AG04450 (cell line): ENCODE measurements around the gene GNAL. TPM values are rescaled to one million over a fixed set of nuclear protein-coding genes. Genes with fewer than 3 reads are reported as not detected.

Source experiments
- CTCF ChIA-PET: fragments of 300-600, 350-600 bp; formaldehyde crosslinking; extraction: SDS; loops from one replicate; lab custom pipeline; 2022; ENCODE audit warnings: antibody characterized with exemption, inconsistent platforms; lab: Charles Lee
- POLR2A ChIA-PET: fragments of 350-600 bp; formaldehyde crosslinking; extraction: SDS; loops from one replicate; lab custom pipeline; 2021; ENCODE audit warnings: antibody characterized with exemption, inconsistent platforms; lab: Yijun Ruan, JAX
- DNase-seq: peaks from one replicate; pipeline ENCODE4 v3.0.0-alpha.2; 2011; ENCODE audit warnings: low read depth, low spot score
- H3K27ac ChIP-seq: one replicate; pipeline ENCODE4 v1.5.1; 2012; ENCODE audit warnings: low read depth, low read length, control low read depth
- H3K27me3 ChIP-seq: one replicate; pipeline ENCODE4 v1.6.0; 2012; ENCODE audit warnings: low read length; ENCODE audit not compliant: control insufficient read depth, insufficient read depth
- H3K4me3 ChIP-seq: 2 replicates; pipeline ENCODE4 v1.5.1; 2011; ENCODE audit warnings: mild to moderate bottlenecking, low read depth, low read length, control low read depth
- H3K9me3 ChIP-seq: 2 replicates; pipeline ENCODE4 v1.5.1; 2012; ENCODE audit warnings: low read length; ENCODE audit not compliant: control insufficient read depth, insufficient read depth
- polyA plus RNA-seq: library from polyadenylated mRNA; depleted of rRNA; stranded (reverse); fragments of >200 nt; gene quantifications from 2 replicates; pipeline ENCODE4 v1.2.3, GENCODE V29; 2011
- TF ChIP-seq, protein P1 (sequence below): IDR thresholded peaks from 2 replicates; pipeline ENCODE4 v1.5.1; 2011; ENCODE audit warnings: low read depth, low read length, control low read depth, inconsistent platforms

The GNAL gene
- polyA plus RNA-seq, 1 experiment: 0.51 TPM

DNA sequence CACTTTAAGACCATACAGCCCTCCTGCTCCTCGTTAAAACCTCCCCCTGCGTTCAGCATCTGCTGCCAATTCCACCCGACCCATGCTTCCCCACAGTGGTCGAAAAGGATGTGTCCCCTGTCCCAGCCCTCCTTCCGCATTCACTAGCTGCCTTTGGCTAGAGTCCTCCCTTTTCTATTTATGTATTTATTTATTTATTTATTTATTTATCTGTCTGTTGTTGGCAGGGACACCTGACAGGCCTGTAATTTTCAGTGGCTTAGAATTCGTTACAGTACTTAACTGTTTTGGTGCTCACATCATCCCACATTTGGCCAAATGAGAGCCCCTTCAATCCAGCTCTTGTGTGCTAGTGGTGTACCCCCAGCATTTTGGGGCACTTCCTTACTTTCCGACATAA is 50.8 kb downstream of the GNAL start:
- ChIA-PET CTCF (interaction anchor here (1.0 to 2.0 kb wide), 2 partner anchors 9 to 299 kb away, joined by 3 to 5 read pairs; no protein-coding TSS in a partner anchor), POLR2A (no interaction called here)
- DNase-seq: no peak
- Histone ChIP-seq H3K9me3 (no peaks in the 10 kb centered on the region; the same call in 1 of the 2 replicates), H3K27me3 (peaks cover 29% of the 10 kb centered on the region), H3K27ac (no peak overlapping the region), H3K4me3 (no peak overlapping the region)
- TF ChIP-seq, protein P1, sequence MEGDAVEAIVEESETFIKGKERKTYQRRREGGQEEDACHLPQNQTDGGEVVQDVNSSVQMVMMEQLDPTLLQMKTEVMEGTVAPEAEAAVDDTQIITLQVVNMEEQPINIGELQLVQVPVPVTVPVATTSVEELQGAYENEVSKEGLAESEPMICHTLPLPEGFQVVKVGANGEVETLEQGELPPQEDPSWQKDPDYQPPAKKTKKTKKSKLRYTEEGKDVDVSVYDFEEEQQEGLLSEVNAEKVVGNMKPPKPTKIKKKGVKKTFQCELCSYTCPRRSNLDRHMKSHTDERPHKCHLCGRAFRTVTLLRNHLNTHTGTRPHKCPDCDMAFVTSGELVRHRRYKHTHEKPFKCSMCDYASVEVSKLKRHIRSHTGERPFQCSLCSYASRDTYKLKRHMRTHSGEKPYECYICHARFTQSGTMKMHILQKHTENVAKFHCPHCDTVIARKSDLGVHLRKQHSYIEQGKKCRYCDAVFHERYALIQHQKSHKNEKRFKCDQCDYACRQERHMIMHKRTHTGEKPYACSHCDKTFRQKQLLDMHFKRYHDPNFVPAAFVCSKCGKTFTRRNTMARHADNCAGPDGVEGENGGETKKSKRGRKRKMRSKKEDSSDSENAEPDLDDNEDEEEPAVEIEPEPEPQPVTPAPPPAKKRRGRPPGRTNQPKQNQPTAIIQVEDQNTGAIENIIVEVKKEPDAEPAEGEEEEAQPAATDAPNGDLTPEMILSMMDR: no peak

GRCh38 chr18:11740461-11740860 is 51.4 kb downstream of the GNAL start:
- Histone ChIP-seq H3K4me3 (no peak overlapping the region), H3K27me3 (peaks cover 29% of the 10 kb centered on the region), H3K27ac (no peak overlapping the region), H3K9me3 (no peaks in the 10 kb centered on the region; the same call in 1 of the 2 replicates)
- ChIA-PET POLR2A (no interaction called here), CTCF (interaction anchor here (1.0 to 2.0 kb wide), 2 partner anchors 10 to 299 kb away, joined by 3 to 5 read pairs; no protein-coding TSS in a partner anchor)
- TF ChIP-seq, protein P1: no peak
- no peak for DNase-seq

- H3K27ac ChIP-seq: no peak overlapping the region
- TF ChIP-seq, protein P1: peak; percentile 40
- DNase-seq: no peak
- CTCF ChIA-PET: interaction anchor here (0.9 kb wide), 1 partner anchor 8 kb away, joined by 7 read pairs; no protein-coding TSS in a partner anchor
- POLR2A ChIA-PET: no interaction called here
- peaks cover 30% of the 10 kb centered on the region for H3K27me3 ChIP-seq
- H3K4me3 ChIP-seq: no peak overlapping the region
- H3K9me3 ChIP-seq: no peaks in the 10 kb centered on the region; the same call in 1 of the 2 replicates
These were observed 52.6 kb downstream of the GNAL start for GRCh38 chr18:11741505-11742145.

- CTCF ChIA-PET: interaction anchor here (1.6 kb wide), 1 partner anchor 13 kb away, joined by 7 read pairs; no protein-coding TSS in a partner anchor
- DNase-seq: no peak
These were observed 56.5 kb downstream of the GNAL start for GRCh38 chr18:11745521-11745920.

More at GRCh38 chr18:11745521-11745920, 56.5 kb downstream of the GNAL start:
- TF ChIP-seq, protein P1: no peak
- Histone ChIP-seq H3K27me3 (peaks cover 30% of the 10 kb centered on the region), H3K4me3 (no peak overlapping the region), H3K27ac (no peak overlapping the region), H3K9me3 (no peaks in the 10 kb centered on the region)
- POLR2A ChIA-PET: no interaction called here
